ENCODE results near the gene B4GALNT3. TPM values are rescaled to one million over a fixed set of nuclear protein-coding genes. Genes with fewer than 3 reads are reported as not detected.
A peak's percentile ranks its signal among the peaks of the same experiment; 100 is the strongest.

The B4GALNT3 gene
- total RNA-seq, 4 donors from 2014 or later, result 9.1 to 30.3 (median 12.5) TPM

DNA sequence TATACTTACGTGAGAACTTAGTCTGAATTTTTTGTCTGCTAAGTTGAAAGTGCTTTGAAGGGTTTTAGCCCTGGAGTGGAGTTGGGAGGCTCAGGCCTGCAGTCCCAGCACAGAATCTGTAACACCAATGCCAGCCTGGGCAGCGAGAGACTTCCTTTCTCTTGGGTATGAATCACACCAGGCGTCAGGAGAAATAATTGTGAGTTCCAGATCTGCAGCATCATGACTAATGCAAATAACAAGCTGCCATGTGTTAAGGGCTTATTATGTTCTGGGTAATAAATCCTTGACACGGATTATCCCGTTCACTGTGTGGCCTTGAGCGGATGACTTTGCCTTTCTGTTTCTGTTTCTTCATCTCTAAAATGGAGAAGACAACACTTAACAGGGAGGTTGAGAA lies 70.6 kb downstream of the B4GALNT3 start:
- peak overlapping the region in 1 of 4 donors; percentile 36 for H3K27ac ChIP-seq
- no peaks in the 10 kb centered on the region for H3K36me3 ChIP-seq
- TF ChIP-seq, protein P1, sequence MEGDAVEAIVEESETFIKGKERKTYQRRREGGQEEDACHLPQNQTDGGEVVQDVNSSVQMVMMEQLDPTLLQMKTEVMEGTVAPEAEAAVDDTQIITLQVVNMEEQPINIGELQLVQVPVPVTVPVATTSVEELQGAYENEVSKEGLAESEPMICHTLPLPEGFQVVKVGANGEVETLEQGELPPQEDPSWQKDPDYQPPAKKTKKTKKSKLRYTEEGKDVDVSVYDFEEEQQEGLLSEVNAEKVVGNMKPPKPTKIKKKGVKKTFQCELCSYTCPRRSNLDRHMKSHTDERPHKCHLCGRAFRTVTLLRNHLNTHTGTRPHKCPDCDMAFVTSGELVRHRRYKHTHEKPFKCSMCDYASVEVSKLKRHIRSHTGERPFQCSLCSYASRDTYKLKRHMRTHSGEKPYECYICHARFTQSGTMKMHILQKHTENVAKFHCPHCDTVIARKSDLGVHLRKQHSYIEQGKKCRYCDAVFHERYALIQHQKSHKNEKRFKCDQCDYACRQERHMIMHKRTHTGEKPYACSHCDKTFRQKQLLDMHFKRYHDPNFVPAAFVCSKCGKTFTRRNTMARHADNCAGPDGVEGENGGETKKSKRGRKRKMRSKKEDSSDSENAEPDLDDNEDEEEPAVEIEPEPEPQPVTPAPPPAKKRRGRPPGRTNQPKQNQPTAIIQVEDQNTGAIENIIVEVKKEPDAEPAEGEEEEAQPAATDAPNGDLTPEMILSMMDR (IDR thresholded peaks at IDR 0.05), result no peak
- TF ChIP-seq POLR2A (IDR thresholded peaks at IDR 0.05), result no peak
- H3K9me3 ChIP-seq, result no peaks in the 10 kb centered on the region
- H3K27me3 ChIP-seq, result no peaks in the 10 kb centered on the region
- H3K4me3 ChIP-seq, result no peak overlapping the region
- H3K4me1 ChIP-seq, result no peaks in the 10 kb centered on the region
- DNase-seq, result peak in 1 of 3 donors; percentile 62

DNA sequence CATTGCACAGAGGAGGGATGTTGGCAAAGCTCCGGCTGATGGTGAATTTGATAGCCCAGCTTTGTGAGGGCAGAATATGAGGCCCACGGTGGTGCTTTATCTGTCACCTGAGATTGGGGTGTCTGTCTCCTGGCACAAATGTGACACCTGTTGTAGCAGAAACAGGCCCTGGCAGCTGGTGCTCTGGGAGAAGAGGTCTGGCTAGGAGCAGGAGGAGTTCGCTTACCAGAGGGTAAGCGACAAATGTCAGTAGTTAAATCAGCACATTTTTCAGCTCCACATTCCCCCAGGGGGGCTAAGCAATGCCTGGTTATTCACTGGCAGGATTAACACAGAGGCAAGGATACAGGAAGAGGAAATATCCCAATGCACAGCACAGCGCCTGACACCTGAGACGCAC lies 71.1 kb downstream of the B4GALNT3 start:
- H3K9me3 ChIP-seq, result no peaks in the 10 kb centered on the region
- H3K4me3 ChIP-seq, result no peak overlapping the region
- H3K27me3 ChIP-seq, result no peaks in the 10 kb centered on the region
- no peak for TF ChIP-seq POLR2A (IDR thresholded peaks at IDR 0.05)
- TF ChIP-seq, protein P1 (IDR thresholded peaks at IDR 0.05), result no peak
- H3K4me1 ChIP-seq, result no peaks in the 10 kb centered on the region
- no peak for DNase-seq
- peak overlapping the region in 1 of 4 donors; percentile 36 for H3K27ac ChIP-seq
- no peaks in the 10 kb centered on the region for H3K36me3 ChIP-seq

DNA sequence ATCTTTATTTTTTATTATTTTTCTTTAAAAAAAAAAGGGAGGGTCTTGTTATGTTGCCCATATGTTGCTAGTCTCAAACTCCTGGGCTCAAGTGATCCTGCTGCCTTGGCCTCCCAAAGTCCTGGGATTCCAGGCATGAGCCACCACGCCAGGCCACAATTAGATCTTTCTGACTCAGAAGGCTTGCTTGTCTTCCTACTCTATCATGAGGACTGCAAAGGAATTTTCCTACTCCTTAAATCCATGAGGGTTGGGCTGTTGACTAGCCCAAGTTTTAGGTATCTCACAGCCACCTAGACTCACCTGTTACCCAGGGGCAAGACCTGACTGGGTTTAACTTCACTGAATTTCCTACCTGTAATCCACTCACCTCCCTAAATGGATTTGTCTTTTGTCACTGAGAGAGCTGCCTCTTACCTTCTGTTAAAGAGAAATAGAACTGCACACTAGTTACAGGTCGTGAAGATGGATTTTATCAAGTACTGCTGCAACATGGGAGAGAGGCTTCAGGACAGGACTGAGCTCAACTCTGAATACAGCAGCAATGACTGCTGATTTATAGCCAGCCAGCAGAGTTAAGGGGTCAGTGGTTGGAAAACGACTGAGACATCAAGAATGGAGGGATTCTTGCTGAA lies 72.3 kb downstream of the B4GALNT3 start:
- Histone ChIP-seq H3K36me3 (no peaks in the 10 kb centered on the region), H3K27me3 (no peaks in the 10 kb centered on the region), H3K4me3 (no peak overlapping the region), H3K27ac (no peak overlapping the region), H3K9me3 (no peaks in the 10 kb centered on the region), H3K4me1 (no peaks in the 10 kb centered on the region)
- no peak for DNase-seq
- TF ChIP-seq, protein P1 (IDR thresholded peaks at IDR 0.05), result no peak
- TF ChIP-seq POLR2A (IDR thresholded peaks at IDR 0.05), result no peak

DNA sequence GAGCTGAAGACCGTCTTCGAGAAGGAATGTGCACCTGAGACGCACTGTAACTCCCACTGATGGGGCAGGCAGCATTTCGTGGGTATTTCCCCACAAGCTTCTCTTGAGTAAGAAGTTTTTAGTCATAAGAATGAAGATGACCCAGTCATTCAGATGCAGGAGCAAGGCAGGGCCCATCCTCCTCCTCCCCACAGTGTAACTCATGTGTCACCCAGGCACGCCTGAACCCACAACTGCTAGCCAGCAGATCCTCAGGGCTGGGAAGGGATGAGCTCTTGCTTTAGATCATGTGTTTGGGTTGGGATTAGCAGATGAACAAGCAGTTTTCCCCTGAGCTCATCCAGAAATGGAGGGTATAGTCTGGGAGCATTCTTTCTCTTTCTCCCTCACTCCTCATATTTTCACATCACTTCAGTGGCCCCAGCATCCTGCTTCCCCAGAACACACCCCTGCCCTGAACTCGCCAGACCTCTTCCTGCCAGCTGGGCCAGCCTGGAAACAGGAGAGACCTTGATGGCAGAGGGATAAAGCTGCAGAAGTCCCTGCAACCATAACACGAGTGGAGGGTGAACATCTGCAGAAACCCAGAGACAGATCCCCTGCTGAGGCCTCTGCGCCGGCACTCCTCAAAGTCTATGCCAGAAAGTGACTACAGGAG lies 73.3 kb downstream of the B4GALNT3 start:
- Histone ChIP-seq H3K9me3 (no peaks in the 10 kb centered on the region), H3K4me1 (peaks cover 0 to under 1% (median under 1%) of the 10 kb centered on the region in 4 donors), H3K27me3 (no peaks in the 10 kb centered on the region), H3K36me3 (no peaks in the 10 kb centered on the region), H3K27ac (no peak overlapping the region), H3K4me3 (no peak overlapping the region)
- TF ChIP-seq, protein P1 (IDR thresholded peaks at IDR 0.05), result no peak
- TF ChIP-seq POLR2A (IDR thresholded peaks at IDR 0.05), result no peak
- no peak for DNase-seq

DNA sequence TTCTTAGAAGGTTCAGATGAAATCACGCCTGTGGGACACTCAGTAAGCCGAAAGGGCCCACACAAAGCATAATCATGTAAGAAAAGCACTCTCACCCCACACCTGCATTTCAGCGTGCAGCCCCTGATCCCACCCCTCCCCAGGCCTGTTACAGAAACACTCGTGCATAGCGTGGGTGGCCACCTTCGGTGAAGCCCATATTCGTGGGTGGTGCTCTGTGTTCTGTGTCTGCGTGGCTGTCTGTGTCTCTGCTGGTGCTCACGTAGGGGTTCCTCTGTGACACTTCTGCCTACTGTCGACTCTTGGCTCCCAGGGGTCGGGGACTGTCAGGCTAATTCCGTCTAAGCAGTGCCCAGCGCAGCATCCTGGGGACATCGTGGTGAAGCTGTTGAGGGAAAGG lies 74.0 kb downstream of the B4GALNT3 start:
- H3K4me1 ChIP-seq, result peaks cover 0 to 7% (median 3%) of the 10 kb centered on the region in 4 donors
- DNase-seq, result no peak
- no peaks in the 10 kb centered on the region for H3K27me3 ChIP-seq
- no peaks in the 10 kb centered on the region for H3K36me3 ChIP-seq
- no peak overlapping the region for H3K4me3 ChIP-seq
- no peaks in the 10 kb centered on the region for H3K9me3 ChIP-seq
- H3K27ac ChIP-seq, result no peak overlapping the region
- TF ChIP-seq, protein P1 (IDR thresholded peaks at IDR 0.05), result no peak
- TF ChIP-seq POLR2A (IDR thresholded peaks at IDR 0.05), result no peak
